HG03045 (cell line): ENCODE results near the gene LONP2.

Experiments used
- ATAC-seq: cut with Tn5 transposase; IDR thresholded peaks from one replicate; pipeline ENCODE4 v1.9.1; 2021; ENCODE audit warnings: mild to moderate bottlenecking, moderate library complexity; ENCODE audit not compliant: unreplicated experiment

Gene LONP2, protein sequence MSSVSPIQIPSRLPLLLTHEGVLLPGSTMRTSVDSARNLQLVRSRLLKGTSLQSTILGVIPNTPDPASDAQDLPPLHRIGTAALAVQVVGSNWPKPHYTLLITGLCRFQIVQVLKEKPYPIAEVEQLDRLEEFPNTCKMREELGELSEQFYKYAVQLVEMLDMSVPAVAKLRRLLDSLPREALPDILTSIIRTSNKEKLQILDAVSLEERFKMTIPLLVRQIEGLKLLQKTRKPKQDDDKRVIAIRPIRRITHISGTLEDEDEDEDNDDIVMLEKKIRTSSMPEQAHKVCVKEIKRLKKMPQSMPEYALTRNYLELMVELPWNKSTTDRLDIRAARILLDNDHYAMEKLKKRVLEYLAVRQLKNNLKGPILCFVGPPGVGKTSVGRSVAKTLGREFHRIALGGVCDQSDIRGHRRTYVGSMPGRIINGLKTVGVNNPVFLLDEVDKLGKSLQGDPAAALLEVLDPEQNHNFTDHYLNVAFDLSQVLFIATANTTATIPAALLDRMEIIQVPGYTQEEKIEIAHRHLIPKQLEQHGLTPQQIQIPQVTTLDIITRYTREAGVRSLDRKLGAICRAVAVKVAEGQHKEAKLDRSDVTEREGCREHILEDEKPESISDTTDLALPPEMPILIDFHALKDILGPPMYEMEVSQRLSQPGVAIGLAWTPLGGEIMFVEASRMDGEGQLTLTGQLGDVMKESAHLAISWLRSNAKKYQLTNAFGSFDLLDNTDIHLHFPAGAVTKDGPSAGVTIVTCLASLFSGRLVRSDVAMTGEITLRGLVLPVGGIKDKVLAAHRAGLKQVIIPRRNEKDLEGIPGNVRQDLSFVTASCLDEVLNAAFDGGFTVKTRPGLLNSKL

DNA sequence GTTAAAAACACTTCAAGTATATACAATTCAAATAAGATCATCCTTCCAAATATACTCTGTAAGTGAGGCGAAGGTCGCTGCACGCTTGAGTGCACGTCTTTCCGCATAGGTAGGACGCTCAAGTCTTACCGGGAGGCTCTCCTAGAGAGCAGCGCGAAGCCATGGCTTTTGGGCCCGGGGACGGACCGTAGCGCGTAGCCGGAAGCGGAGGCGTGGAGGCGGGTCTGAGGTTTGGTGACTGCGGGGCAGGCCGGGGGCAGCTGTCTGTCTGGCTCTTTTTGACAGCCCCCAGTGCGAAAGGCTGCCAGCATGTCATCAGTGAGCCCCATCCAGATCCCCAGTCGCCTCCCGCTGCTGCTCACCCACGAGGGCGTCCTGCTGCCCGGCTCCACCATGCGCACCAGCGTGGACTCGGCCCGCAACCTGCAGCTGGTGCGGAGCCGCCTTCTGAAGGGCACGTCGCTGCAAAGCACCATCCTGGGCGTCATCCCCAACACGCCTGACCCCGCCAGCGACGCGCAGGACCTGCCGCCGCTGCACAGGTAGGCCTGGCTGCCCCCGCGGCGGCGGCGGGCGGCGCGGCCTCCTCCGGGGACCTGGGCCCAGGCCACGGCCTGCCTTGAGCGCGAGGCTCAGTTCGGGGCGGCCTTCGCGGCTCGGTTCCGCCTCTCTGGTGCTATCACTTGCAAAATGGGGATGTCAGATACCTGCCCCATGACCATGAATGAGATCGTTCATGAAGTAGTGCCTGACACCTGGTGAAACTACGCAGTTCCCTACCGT is at the start of gene LONP2:
Gene LONP2, plus strand, starts transcription at position 221 of the 783 bp plus-strand sequence. Its CDS starts 89 bp downstream, at position 310.
- peak; percentile 97 for ATAC-seq

DNA sequence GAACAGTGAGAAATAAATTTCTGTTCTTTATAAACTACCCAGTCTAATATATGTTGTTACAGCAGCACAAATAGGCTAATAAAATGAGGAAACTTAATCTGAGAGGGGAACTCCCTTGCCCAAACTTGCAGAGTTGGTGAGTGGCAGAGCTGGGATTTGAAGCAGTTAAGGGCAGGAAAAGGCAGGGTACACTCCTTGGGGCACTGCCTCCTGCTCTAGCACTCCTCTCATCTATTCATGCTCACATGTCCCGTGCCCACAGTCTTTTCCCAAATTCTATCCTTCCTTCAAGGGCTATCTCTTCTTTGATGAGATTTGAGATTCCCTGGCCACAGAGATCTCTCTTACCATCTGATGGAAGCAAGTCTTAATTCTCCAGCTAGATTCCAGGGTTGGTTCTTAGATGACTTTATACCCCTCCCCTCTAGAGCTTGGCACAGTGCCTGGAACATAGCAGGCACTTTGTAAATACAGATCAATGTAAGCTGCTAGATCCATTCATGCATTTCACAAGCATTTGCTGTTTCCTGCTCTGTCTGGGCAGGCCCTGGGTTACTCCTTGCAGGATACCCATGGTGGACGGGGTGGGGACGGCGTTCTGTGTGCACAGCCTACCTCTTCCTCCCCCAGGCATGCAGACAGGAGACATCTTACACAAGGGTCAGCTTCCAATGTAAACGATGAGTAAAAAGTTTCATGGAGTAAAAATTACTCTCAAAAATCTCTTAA is 49.1 kb upstream of the LONP2 start:
- no peak for ATAC-seq

DNA sequence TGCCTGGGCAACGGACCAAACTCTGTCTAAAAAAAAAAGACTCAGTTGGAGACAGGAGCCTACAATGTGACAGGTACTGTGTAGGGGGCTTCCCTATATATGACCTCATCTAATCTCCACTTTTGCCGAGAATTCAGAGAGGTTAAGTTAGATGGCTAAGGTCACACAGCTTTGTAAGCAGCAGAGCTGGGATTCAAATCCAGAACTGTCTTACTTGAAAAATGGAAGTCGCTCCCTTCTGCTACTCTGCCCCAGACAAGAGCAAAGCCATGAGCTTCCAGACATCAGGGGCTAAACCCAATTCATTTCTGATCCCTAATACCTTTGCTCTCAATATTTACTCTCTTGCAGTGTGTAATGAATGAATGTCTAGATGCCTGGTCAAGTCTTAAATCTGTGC is 46.8 kb upstream of the LONP2 start:
- ATAC-seq: no peak

DNA sequence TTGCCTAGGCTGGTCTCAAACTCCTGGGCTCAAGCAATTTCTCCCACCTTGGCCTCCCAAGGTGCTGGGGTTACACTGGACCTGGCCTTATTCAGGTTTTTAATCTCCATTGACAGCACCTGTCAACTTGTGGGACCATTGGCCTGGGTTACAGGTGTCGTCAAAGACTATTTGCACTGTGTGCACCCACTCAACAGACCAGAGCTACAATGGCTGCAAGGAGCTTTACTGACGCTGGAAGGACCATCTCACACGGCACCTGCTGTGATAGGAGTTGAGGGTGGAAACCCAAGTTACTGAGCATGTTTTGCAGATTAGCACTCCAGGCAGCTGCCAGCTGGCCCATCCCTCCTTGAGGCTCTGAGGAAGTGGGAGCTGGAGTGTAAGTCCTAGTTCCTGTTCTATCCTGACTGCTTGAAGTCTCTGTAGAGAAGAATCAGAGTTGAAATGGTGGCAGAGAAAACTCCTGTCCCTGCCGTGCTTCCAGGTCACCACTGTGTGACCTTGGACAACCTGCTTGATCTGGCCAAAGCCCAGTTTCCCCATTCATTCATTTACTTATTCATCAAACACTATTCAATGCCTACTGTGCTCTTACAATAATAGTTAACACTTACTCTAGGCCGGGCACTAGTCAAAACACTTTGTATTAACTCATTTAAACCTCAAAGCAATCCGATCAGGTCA is 42.4 kb upstream of the LONP2 start:
- no peak for ATAC-seq

DNA sequence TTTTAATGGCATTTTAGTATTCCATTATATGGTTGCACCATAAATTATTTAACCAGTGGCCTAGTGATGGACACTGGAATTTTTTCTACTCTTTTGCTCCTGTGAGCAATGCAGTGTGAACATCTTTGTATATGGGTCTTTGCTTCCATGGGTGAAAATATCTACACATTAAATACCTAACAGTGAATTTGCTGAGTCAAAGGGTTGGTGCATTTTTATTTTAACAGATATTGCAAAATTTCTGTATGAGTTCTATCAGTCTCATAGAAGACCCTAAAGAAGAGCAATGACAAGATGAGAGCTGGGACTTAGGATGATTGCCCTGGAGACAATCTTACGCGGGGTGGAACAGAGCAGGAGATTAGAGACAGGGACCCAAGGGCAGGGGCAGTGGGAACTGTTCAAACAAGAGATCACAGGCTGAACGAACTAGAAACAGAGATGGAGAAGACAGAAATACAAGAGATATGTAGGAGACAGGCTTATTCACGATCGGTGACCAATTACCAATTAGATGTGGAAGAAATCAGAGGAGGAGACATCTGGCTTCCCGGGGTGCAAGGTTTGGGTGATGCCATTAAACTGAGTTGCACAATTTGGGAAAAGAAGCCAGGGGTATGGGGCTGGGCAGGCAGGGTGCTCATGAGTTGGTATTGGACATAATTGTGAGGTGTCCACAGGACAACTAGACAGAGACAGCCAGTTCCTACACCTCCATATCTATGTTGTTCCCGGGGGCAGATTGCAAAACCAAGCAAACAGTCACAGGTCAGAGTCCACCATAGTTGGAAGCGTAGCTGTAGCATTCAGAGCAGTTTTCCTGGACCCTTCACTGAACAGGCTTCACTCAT is 39.9 kb upstream of the LONP2 start:
- ATAC-seq: no peak

DNA sequence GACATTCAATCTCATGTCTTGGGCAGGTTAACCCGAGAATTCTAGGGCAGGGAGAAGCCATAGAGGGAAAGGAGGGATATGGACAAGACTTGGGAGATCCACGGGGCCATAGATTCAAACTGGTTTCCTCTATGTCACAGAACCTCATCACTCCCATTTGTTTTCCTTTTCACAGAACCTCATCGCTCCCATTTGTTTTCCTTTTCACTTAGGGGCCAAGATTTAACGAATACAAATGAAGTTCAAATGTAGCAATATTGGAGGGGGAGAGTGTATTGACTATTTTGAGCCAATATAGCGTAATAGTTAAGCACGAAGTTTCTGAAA is 39.3 kb upstream of the LONP2 start:
- no peak for ATAC-seq

DNA sequence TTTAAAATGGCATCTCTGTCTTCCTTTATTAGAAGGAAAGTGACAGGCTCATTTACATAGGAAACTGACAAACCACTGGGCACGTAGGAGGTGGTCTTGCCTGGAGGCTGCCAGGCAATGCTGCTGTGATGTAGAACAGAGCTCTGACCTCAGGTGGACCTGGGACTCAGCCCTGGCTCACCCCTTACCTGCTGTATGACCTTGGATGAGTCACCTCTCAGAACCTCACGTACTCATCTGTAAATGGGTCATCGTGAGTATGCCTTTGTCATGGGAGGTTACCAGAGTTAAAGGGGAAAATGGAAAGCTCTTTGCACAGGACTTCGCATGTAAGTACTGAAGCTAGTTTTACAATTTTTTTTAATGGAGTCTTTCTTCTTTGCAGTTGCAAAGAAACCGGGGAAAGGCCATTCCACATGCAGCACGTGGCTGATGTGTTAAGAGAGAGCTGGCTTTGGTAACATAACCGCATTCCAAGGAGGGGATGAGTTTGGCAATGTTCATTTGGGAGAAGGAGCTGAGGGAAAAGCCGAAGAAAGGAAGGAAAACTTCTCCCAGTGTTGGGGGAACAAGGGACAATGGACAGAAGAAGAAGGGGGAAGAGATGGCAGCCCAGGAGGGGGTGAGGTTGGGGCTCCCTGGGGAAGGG is 37.4 kb upstream of the LONP2 start:
- ATAC-seq: no peak

DNA sequence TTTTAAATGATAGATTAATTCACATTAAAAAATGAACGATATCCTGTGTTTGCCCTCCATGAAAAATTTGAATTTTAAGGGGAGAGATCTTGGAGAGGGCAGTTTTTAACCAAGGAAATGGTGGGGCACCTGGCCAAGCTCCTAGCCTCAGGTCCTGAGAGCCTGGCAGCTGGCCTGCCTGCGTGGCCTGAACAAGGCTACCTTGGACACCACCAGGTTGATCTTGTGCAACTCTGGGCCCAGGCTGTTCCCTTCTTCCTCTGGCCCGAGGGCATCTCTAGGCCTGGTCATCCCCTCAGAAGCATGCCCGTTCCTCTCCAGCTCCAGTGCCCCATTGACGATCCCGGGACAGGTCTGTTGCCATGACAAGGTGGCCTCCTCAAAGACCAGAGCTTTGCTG is 33.4 kb upstream of the LONP2 start:
- no peak for ATAC-seq

DNA sequence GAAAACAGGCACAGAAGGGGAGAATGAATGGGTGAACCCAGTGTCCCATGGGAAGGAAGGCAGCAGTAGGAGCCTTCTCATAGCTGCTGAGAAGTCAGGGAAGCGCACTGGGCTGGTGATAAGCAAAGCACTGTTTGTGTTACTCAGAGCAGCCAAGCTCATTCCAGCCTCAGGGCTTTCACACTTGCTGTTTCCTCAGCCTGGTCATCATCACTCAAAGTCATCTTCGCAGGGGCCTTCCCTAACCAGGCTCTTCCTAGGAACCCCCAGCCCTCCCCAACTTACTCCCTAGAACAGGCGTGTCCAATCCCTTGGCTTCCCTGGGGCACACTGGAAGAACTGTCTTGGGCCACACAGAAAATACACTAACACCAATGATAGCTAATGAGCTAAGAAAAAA is 32.1 kb upstream of the LONP2 start:
- ATAC-seq: no peak

DNA sequence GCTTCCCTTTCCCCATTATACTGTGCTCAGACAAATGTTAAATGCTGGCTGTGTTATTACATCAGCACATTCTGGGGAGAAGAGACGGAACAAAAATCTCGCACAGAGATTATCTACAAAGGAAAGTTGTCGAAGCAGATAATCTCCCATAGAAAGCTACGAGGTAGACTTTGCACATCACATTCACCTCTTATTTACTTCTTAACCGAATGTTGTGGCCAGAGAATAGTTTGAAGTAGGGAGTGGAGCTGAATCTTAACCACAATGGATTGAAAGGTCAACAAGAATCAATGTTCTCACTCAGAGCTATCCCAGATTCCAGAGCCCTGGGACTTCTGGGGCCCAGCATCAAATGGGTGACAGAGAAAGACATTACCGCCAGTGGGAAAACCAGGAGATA is 28.4 kb upstream of the LONP2 start:
- no peak for ATAC-seq

DNA sequence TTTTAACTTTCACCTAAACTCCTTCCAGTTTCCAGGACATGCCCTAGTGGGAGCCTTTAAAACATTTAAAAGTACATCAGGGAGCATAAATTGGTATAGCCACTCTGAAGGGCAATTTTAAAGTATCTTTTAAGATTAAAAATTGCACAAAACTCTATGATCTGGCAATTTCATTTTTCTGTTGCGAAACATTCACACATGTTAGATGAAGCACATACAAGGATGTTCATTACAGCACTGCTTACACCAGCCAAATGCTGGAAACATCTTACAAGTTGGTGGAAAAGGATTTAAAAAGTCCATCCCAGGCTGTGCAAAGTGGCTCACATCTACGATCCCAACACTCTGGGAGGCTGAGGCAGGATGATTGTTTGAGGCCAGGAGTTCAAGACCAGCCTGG is 26.4 kb upstream of the LONP2 start:
- no peak for ATAC-seq

DNA sequence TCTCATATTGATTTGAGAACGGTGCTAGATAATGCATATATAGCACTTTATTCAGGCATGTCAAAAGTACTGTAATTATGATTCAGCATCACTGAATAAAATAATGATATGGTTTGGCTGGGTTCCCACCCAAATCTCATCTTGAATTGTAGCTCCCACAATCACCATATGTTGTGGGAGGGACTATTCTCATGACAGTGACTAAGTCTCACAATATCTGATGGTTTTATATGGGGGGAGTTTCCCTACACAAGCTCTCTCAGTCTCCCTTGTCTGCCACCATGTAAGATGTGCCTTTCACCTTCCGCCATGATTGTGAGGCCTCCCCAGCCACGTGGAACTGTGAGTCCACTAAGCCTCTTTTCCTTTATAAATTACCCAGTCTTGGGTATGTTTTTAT is 25.6 kb upstream of the LONP2 start:
- no peak for ATAC-seq

DNA sequence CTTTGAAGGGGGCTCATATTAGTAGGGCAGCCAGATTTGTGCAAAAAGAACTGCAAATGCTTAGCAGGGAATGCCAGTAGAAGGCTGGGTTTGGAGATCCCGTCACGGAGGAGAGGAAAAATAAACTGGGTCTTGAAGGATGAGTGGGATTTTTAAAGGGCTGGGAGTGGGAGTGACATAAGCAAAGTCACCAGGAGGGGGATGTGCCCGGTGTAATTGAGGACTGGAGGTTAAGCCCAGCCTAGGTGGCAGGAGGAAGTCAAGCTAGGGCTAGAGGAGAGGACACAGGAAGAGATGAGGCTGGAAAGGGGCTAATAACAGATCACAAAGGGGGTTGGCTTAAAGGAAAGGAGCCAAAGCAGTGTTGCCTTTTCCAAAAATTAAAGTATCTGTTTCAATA is 23.2 kb upstream of the LONP2 start:
- ATAC-seq: no peak

DNA sequence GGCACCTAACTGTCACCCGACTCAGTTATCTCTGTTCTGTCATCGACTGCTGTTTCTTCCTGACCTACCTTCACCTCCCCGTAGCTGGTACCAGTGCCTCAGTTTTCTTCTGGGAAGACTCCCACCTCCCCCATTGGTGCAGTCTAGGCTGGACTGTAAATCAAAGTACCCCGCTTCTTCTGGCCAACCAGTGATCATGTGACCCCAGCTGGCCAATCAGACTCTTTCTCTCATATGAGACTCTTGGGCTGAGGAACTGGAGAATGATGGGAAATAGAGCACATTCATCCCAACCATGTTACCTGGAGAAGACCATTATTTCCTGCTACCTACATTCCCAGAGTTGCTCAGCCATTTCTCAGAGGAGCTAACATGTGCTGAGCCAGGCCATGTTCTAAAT is 20.6 kb upstream of the LONP2 start:
- no peak for ATAC-seq

DNA sequence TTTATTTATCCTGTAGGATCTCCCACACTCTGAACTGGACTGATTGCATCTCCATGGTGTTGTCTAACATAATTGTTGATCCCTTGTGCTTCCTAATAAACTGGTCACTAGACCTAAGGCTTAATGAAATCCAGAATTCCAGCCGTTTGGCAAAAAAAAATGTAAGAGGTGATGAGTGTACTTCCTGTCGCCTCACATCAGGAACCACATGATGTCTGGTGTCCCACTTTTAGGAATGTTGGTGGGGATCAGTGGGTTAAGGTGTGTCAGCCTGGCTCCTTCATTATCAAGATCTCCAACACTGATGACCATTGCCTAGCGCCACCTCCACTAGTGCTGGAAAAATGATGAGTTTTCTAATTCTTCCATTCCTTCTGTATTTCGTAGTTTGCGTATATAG is 18.6 kb upstream of the LONP2 start:
- ATAC-seq: no peak

DNA sequence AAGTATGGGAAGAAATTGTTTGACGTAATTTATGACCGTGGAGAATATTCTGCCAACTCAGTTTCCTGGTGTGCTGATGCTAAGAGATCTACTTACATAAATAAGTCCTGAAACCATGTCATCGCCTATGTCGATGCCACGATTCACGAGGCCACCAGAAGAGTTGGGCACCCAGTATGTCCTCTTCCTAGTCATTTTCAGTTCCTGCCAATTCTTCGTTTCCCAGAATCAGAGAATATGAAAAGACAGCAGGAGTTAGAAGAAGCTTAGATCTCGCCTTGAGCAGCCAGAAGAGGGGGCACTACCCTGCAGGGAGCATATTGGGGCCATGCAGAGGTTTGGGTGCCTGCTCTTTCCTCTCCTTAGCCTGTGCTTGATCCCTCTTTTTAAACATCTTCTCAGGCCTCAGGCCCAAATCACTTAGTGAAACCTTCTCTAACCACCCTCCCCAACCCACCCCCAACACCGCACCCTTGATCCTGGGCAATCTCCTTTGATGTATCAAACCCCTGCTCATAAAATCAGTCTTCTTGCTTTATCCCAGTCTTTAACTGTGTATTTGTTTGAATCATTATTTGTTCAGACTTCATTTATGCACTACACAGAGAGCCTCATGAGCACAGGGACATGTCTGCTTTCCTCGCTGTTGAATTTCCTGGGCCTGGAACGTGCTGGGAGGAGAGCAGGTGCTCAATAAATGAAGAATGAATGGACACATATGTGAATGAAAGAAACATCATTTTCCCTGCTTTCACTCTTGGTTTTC is 12.2 kb upstream of the LONP2 start:
- ATAC-seq: no peak

DNA sequence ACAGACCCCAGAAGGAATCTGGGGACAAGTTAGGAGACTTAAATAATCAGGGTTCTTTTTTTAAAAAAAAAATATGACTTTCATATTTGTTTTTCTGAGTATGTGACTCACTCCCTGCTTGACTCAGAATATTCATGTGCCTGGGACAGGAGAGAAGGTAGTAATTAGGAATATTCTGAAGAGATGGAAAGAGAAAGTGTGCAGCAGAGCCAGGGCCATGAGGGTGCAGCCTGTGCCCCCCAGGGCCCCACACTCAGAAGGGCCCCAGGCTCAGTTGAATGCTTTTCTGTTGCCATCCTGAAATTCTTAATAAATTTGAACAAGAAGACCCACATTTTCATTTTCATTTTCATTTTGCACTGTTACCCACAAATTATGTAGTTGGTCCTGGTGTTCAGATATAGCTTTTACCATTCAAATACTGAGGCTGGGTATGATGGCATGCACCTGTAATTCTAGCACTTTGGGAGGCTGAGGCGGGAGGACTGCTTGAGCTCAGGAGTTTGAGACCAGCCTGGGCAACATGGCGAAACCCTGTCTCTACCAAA is 11.5 kb upstream of the LONP2 start:
- ATAC-seq: no peak

DNA sequence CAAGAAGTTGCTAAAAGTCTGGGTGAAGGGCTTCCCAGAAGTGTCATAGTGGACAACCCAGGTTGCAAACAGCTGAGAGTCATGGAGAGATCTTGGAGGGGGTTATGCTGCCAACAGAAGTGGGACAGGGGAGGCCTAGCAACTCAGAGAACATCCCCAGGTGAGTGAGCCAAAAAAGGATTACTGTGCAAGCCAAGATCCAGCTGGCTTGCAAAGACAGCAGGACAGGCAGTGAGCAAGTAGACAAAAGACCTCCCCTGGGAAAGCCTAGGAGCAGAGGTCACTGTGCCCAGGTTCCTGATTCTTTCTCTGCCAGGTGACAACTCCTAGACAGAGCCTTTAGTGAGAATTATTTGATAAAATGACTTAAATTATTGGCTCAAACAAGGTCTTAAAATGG is 9.5 kb upstream of the LONP2 start:
- ATAC-seq: no peak
